HCT116 (cell line): Measurements from ENCODE around the gene SFXN3. TPM values are rescaled to one million over a fixed set of nuclear protein-coding genes. Genes with fewer than 3 reads are reported as not detected.

Source experiments
- ATAC-seq: fragments of 200-7000 bp; cut with Tn5 transposase; 2 replicates; pipeline ENCODE4 v1.9.1; 2020; ENCODE audit warnings: mild to moderate bottlenecking, moderate library complexity
- BruUV-seq: library from RNA; stranded (reverse); fragments of 400-500 nt; replicated peaks from 2 replicates; lab custom pipeline; 2021; lab: Mats Ljungman, UMichigan
- CTCF ChIA-PET: fragments of 300-600 bp; sonication (Branson Sonifier 250); formaldehyde crosslinking; loops from one replicate; lab custom pipeline; 2021; ENCODE audit warnings: antibody characterized with exemption; lab: Charles Lee
- POLR2A ChIA-PET: fragments of 300-600, 350-600 bp; sonication (Branson Sonifier 250); formaldehyde crosslinking; loops from one replicate; lab custom pipeline; 2021; ENCODE audit warnings: antibody characterized with exemption; lab: Charles Lee
- RAD21 ChIA-PET, 2 experiments: fragments of 300-600 bp; sonication (Branson Sonifier 250); formaldehyde crosslinking; loops; one replicate each; lab custom pipeline; 2023; ENCODE audit warnings: low total read pairs in 2 of 2; ENCODE audit not compliant: uncharacterized antibody in 2 of 2, unreplicated experiment in 2 of 2, low non-redundant PET in 1 of 2; lab: Charles Lee
- DNase-seq: peaks from one replicate; pipeline ENCODE4 v3.0.0-alpha.2; 2010; ENCODE audit warnings: low read depth, low spot score
- H2AFZ ChIP-seq: fragments of 200-600 bp; shearing (Covaris generic), sonication (generic); 2 replicates; pipeline ENCODE4 v1.6.1; 2017; ENCODE audit warnings: low read depth, mixed run types, mixed read lengths, antibody characterized with exemption, low read length; ENCODE audit not compliant: poor library complexity, severe bottlenecking
- H3K27ac ChIP-seq: 2 replicates; pipeline ENCODE4 v1.5.1; 2012; ENCODE audit warnings: low read depth, low read length
- H3K27me3 ChIP-seq: fragments of 200-600 bp; sonication (generic); 2 replicates; pipeline ENCODE4 v1.6.1; 2016; ENCODE audit warnings: mixed run types, low read length, mixed read lengths; ENCODE audit not compliant: insufficient read depth
- H3K36me3 ChIP-seq, 2 experiments: fragments of 200-500 bp in 1 of 2; fragments of 200-600 bp in 1 of 2; sonication (Bioruptor generic) in 1 of 2; sonication (generic) in 1 of 2; 2 replicates each; pipeline versions ENCODE4 v1.5.1 to v1.6.1; 2014 to 2016; ENCODE audit warnings: low read length in 2 of 2, inconsistent platforms in 1 of 2, mixed read lengths in 1 of 2, mixed run types in 1 of 2; ENCODE audit not compliant: insufficient read depth in 2 of 2, control insufficient read depth in 1 of 2
- H3K4me1 ChIP-seq, 2 experiments: fragments of 200-600 bp in 1 of 2; sonication (generic) in 1 of 2; 2 replicates each; pipeline versions ENCODE4 v1.5.1 to v1.6.1; 2012 to 2017; ENCODE audit warnings: low read length in 2 of 2, inconsistent platforms in 1 of 2, mild to moderate bottlenecking in 1 of 2, mixed read lengths in 1 of 2, mixed run types in 1 of 2, moderate library complexity in 1 of 2; ENCODE audit not compliant: insufficient read depth in 2 of 2, control insufficient read depth in 1 of 2
- H3K4me2 ChIP-seq: fragments of 200-600 bp; sonication (generic); 2 replicates; pipeline ENCODE4 v1.6.1; 2017; ENCODE audit warnings: mixed run types, low read length, mixed read lengths
- H3K4me3 ChIP-seq, 2 experiments: fragments of 200-600 bp in 1 of 2; sonication (generic) in 1 of 2; replicated peaks in 1 of 2; 2 replicates each; pipeline ENCODE4 v1.5.1; 2011 to 2016; ENCODE audit warnings: low read length in 2 of 2, control low read depth in 1 of 2, low read depth in 1 of 2, mild to moderate bottlenecking in 1 of 2, mixed read lengths in 1 of 2, mixed run types in 1 of 2
- H3K79me2 ChIP-seq: fragments of 200-600 bp; sonication (generic); 2 replicates; pipeline ENCODE4 v1.6.1; 2017; ENCODE audit warnings: mild to moderate bottlenecking, mixed run types, low read length, moderate library complexity, mixed read lengths; ENCODE audit not compliant: insufficient read depth
- H3K9ac ChIP-seq: fragments of 200-600 bp; sonication (generic); 2 replicates; pipeline ENCODE4 v1.6.1; 2016; ENCODE audit warnings: low read length, mixed read lengths
- H3K9me2 ChIP-seq: fragments of 200-600 bp; sonication (generic), shearing (Covaris generic); 2 replicates; pipeline ENCODE4 v1.6.1; 2017; ENCODE audit warnings: mixed run types, mild to moderate bottlenecking, moderate library complexity; ENCODE audit not compliant: insufficient read depth
- H3K9me3 ChIP-seq, 2 experiments: fragments of 200-500 bp in 1 of 2; fragments of 200-600 bp in 1 of 2; sonication (Bioruptor generic) in 1 of 2; sonication (generic) in 1 of 2; 2 replicates each; pipeline ENCODE4 v1.6.1; 2014 to 2017; ENCODE audit warnings: low read length in 2 of 2, mixed read lengths in 2 of 2, inconsistent platforms in 1 of 2, low read depth in 1 of 2, mild to moderate bottlenecking in 1 of 2, mixed run types in 1 of 2, moderate library complexity in 1 of 2; ENCODE audit not compliant: control insufficient read depth in 1 of 2, insufficient read depth in 1 of 2
- H4K20me1 ChIP-seq: fragments of 200-600 bp; sonication (generic), shearing (Covaris generic); 2 replicates; pipeline ENCODE4 v1.6.1; 2017; ENCODE audit warnings: mixed run types, mild to moderate bottlenecking, moderate library complexity; ENCODE audit not compliant: insufficient read depth
- ATF3 ChIP-seq: IDR thresholded peaks from 2 replicates; pipeline ENCODE4 v1.6.1; 2012
- CBX3 ChIP-seq: IDR thresholded peaks from 2 replicates; pipeline ENCODE4 v1.6.1; 2012; ENCODE audit warnings: low read depth
- EGR1 ChIP-seq: IDR thresholded peaks from 2 replicates; pipeline ENCODE4 v1.6.1; 2012; ENCODE audit warnings: low read depth
- FOSL1 ChIP-seq: IDR thresholded peaks from 2 replicates; pipeline ENCODE4 v1.6.1; 2012; ENCODE audit warnings: low read depth
- JUND ChIP-seq: IDR thresholded peaks from 2 replicates; pipeline ENCODE4 v1.6.1; 2012
- POLR2A ChIP-seq: IDR thresholded peaks from 2 replicates; pipeline ENCODE4 v1.7.0; 2011; ENCODE audit warnings: borderline replicate concordance; ENCODE audit not compliant: insufficient read depth, insufficient read length; ENCODE audit errors: extremely low read depth
- POLR2AphosphoS5 ChIP-seq: IDR thresholded peaks from 2 replicates; pipeline ENCODE4 v1.6.1; 2011; ENCODE audit warnings: mild to moderate bottlenecking, low read depth, low read length, moderate library complexity
- RAD21 ChIP-seq: IDR thresholded peaks from 2 replicates; pipeline ENCODE4 v1.6.1; 2012; ENCODE audit warnings: low read depth, mild to moderate bottlenecking
- SIN3A ChIP-seq: IDR thresholded peaks from 2 replicates; pipeline ENCODE4 v1.6.1; 2012; ENCODE audit warnings: low read depth
- SP1 ChIP-seq: IDR thresholded peaks from 2 replicates; pipeline ENCODE4 v1.6.1; 2012; ENCODE audit warnings: low read depth
- YY1 ChIP-seq: IDR thresholded peaks from 2 replicates; pipeline ENCODE4 v1.6.1; 2011; ENCODE audit warnings: low read length, low read depth, moderate library complexity, mild to moderate bottlenecking; ENCODE audit not compliant: insufficient replicate concordance; ENCODE audit errors: extremely low read depth
- ZBTB33 ChIP-seq: IDR thresholded peaks from 2 replicates; pipeline ENCODE4 v1.6.1; 2011; ENCODE audit warnings: mild to moderate bottlenecking, low read length, moderate library complexity; ENCODE audit not compliant: insufficient replicate concordance; ENCODE audit errors: extremely low read depth
- ZFX ChIP-seq: fragments of 450-650 bp; IDR thresholded peaks from 2 replicates; pipeline ENCODE4 v1.6.1; 2017
- intact Hi-C: fragments of 100-400 bp; cut with micrococcal nuclease; formaldehyde crosslinking; loops from 2 replicates; pipeline ENCODE4 v1.10.0; 2022
- total RNA-seq: library from RNA; stranded (reverse); gene quantifications from one replicate; pipeline ENCODE4 v1.2.1, GENCODE V29; 2021; ENCODE audit not compliant: unreplicated experiment
- TF ChIP-seq, protein P1 (sequence below): IDR thresholded peaks from 2 replicates; pipeline ENCODE4 v1.6.1; 2012; ENCODE audit warnings: low read depth
- TF ChIP-seq, protein P2 (sequence below): IDR thresholded peaks from 2 replicates; pipeline ENCODE4 v1.6.1; 2012

Gene SFXN3
- total RNA-seq, 1 experiment from 2014 or later = 52.5 TPM

GRCh38 chr10:101090597-101090996 lies 59.6 kb downstream of the SFXN3 start:
- peaks cover 6 to 32% of the 10 kb centered on the region in 2 experiments; a peak in 3 of 4 replicates for H3K4me1 ChIP-seq
- H3K27me3 ChIP-seq = peaks cover 4% of the 10 kb centered on the region; the same call in 1 of the 2 replicates
- H3K9me2 ChIP-seq = no peaks in the 10 kb centered on the region
- H3K27ac ChIP-seq = no peak overlapping the region
- no peak for DNase-seq
- ChIA-PET CTCF (interaction anchor here (2.0 kb wide), 1 partner anchor 41 kb away, joined by 10 read pairs; no protein-coding TSS in a partner anchor), RAD21 (no interaction called here), POLR2A (no interaction called here)
- BruUV-seq = no TSS peak
- no peaks in the 10 kb centered on the region for H3K36me3 ChIP-seq
- H4K20me1 ChIP-seq = no peaks in the 10 kb centered on the region
- H3K9ac ChIP-seq = no peak overlapping the region
- no peak overlapping the region for H2AFZ ChIP-seq
- TF ChIP-seq EGR1 (no peak), ZBTB33 (no peak), RAD21 (no peak), JUND (no peak), CBX3 (no peak), FOSL1 (no peak), POLR2AphosphoS5 (no peak), ATF3 (no peak), SIN3A (no peak), POLR2A (no peak), SP1 (no peak), ZFX (no peak), YY1 (no peak)
- TF ChIP-seq, protein P1, sequence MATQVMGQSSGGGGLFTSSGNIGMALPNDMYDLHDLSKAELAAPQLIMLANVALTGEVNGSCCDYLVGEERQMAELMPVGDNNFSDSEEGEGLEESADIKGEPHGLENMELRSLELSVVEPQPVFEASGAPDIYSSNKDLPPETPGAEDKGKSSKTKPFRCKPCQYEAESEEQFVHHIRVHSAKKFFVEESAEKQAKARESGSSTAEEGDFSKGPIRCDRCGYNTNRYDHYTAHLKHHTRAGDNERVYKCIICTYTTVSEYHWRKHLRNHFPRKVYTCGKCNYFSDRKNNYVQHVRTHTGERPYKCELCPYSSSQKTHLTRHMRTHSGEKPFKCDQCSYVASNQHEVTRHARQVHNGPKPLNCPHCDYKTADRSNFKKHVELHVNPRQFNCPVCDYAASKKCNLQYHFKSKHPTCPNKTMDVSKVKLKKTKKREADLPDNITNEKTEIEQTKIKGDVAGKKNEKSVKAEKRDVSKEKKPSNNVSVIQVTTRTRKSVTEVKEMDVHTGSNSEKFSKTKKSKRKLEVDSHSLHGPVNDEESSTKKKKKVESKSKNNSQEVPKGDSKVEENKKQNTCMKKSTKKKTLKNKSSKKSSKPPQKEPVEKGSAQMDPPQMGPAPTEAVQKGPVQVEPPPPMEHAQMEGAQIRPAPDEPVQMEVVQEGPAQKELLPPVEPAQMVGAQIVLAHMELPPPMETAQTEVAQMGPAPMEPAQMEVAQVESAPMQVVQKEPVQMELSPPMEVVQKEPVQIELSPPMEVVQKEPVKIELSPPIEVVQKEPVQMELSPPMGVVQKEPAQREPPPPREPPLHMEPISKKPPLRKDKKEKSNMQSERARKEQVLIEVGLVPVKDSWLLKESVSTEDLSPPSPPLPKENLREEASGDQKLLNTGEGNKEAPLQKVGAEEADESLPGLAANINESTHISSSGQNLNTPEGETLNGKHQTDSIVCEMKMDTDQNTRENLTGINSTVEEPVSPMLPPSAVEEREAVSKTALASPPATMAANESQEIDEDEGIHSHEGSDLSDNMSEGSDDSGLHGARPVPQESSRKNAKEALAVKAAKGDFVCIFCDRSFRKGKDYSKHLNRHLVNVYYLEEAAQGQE = no peak
- TF ChIP-seq, protein P2, sequence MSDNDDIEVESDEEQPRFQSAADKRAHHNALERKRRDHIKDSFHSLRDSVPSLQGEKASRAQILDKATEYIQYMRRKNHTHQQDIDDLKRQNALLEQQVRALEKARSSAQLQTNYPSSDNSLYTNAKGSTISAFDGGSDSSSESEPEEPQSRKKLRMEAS = no peak
- no peak overlapping the region for H3K4me2 ChIP-seq
- no peaks in the 10 kb centered on the region for H3K9me3 ChIP-seq
- ATAC-seq = no peak
- H3K4me3 ChIP-seq = no peak overlapping the region
- no peaks in the 10 kb centered on the region for H3K79me2 ChIP-seq
- intact Hi-C loops = no loop called here
